ENCODE results near the gene AP2A2. TPM values are rescaled to one million over a fixed set of nuclear protein-coding genes. Genes with fewer than 3 reads are reported as not detected.

AP2A2 gene
- total and polyA plus RNA-seq, 2 donors (not counting 1 experiment from before 2014, with no cell fraction given), result 53.1 to 57.0 TPM

DNA sequence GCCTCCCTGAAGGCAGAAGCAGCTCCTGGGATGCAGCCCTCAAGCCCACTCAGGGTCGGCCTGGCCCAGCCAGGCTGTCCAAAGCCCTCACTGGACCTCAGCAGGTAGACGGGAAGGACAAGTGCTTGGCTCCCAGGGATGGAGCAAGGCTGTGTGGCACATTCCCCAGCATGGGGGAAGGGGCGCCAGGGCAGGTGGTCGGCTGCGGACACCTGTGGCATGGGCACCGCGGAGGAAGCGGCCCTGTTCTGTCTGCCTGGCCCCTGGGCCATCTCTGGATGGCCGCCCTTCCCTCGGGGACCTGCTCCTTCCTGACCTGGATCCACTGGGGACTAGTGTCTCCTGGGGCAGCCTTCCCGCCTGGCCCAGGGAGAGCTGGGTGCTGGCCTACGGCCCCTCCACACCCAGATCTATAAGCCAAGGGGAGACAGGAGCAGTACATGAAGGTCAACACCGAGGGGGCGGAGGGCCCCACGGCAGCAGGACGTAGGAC, 41.0 kb upstream of the AP2A2 start:
- no peaks in the 10 kb centered on the region for H3K9me3 Mint-ChIP-seq (ENCODE audit: insufficient read depth)
- CTCF ChIA-PET, result no interaction called here
- H4K20me1 ChIP-seq (ENCODE audit: control insufficient read depth, insufficient read depth, low read length, poor library complexity, severe bottlenecking), result no peaks in the 10 kb centered on the region
- H3K4me1 Mint-ChIP-seq, result no peaks in the 10 kb centered on the region
- POLR2A ChIA-PET, result no interaction called here
- H3K27ac Mint-ChIP-seq, result no peak overlapping the region
- no peak for TF ChIP-seq EZH2 (IDR thresholded peaks at IDR 0.05; ENCODE audit: borderline replicate concordance, insufficient read depth, low read depth, low read length, poor library complexity, severe bottlenecking)
- TF ChIP-seq, protein P1, sequence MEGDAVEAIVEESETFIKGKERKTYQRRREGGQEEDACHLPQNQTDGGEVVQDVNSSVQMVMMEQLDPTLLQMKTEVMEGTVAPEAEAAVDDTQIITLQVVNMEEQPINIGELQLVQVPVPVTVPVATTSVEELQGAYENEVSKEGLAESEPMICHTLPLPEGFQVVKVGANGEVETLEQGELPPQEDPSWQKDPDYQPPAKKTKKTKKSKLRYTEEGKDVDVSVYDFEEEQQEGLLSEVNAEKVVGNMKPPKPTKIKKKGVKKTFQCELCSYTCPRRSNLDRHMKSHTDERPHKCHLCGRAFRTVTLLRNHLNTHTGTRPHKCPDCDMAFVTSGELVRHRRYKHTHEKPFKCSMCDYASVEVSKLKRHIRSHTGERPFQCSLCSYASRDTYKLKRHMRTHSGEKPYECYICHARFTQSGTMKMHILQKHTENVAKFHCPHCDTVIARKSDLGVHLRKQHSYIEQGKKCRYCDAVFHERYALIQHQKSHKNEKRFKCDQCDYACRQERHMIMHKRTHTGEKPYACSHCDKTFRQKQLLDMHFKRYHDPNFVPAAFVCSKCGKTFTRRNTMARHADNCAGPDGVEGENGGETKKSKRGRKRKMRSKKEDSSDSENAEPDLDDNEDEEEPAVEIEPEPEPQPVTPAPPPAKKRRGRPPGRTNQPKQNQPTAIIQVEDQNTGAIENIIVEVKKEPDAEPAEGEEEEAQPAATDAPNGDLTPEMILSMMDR (IDR thresholded peaks at IDR 0.05), result no peak
- ATAC-seq (ENCODE audit: low read depth) (no peak), DNase-seq (no peak)
- H3K36me3 ChIP-seq (replicated peaks in 1 of 2; ENCODE audit: control extremely low read depth in 1 of 2, control insufficient read depth in 1 of 2, extremely low read depth in 1 of 2, insufficient read depth in 2 of 2, low read length in 1 of 2), result peaks cover 0 to 19% of the 10 kb centered on the region in 2 experiments
- H2AFZ ChIP-seq (ENCODE audit: insufficient read depth, low read depth, low read length, poor library complexity, severe bottlenecking), result no peak overlapping the region
- no peak overlapping the region for H3K4me2 ChIP-seq (replicated peaks; ENCODE audit: low read depth, low read length, poor library complexity, severe bottlenecking)
- H3K9ac ChIP-seq (ENCODE audit: low read length), result no peak overlapping the region
- H3K79me2 ChIP-seq (ENCODE audit: control insufficient read depth, insufficient read depth, low read length), result no peaks in the 10 kb centered on the region
- no peaks in the 10 kb centered on the region for H3K9me3 ChIP-seq (ENCODE audit: control extremely low read depth in 1 of 3, control insufficient read depth in 2 of 3, insufficient read depth in 1 of 3, low read length in 2 of 3)
- H3K27me3 Mint-ChIP-seq, result no peaks in the 10 kb centered on the region
- H3K4me1 ChIP-seq (ENCODE audit: control insufficient read depth in 2 of 2, insufficient read depth in 2 of 2, low read length in 2 of 2), result no peaks in the 10 kb centered on the region
- WGBS (ENCODE audit: insufficient coverage), result 92% methylated on average over 14 of the region's 16 CpGs
- intact Hi-C loops (cut with micrococcal nuclease), result no loop called here
- no peak overlapping the region for H3K4me3 ChIP-seq (ENCODE audit: control extremely low read depth in 1 of 5, extremely low read depth in 1 of 5, insufficient read depth in 1 of 5, low read depth in 2 of 5, low read length in 4 of 5)
- H3K4me3 Mint-ChIP-seq, result no peak overlapping the region
- no peaks in the 10 kb centered on the region for H3K27me3 ChIP-seq (replicated peaks in 1 of 4; ENCODE audit: control extremely low read depth in 1 of 4, control insufficient read depth in 3 of 4, insufficient read depth in 4 of 4, low read length in 3 of 4)
- H3K27ac ChIP-seq (ENCODE audit: low read length in 2 of 2), result no peak overlapping the region

DNA sequence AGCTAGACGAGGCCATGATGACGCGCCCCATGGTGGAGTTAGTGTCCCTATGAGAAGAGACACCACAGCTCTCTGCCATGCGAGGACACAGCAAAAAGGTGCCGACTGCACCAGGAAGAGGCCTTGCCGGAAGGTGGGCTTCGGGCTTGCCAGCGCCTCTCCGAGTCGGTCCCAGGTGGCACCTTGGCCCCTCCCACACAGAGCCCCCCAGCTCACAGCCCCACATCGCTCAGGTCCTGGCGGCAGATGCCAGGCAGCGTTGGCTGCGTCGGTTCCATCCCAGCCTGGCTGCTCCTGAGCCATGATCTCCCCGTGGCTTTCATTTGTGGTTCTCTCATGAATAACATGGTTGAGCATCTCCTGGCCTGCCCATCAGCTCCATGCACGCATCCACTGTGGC, 39.1 kb upstream of the AP2A2 start:
- ATAC-seq (ENCODE audit: low read depth), result no peak
- Mint-ChIP-seq H3K27me3 (no peaks in the 10 kb centered on the region), H3K9me3 (ENCODE audit: insufficient read depth) (no peaks in the 10 kb centered on the region), H3K4me1 (no peaks in the 10 kb centered on the region), H3K4me3 (no peak overlapping the region), H3K27ac (no peak overlapping the region)
- Histone ChIP-seq H3K27me3 (replicated peaks in 1 of 4; ENCODE audit: control extremely low read depth in 1 of 4, control insufficient read depth in 3 of 4, insufficient read depth in 4 of 4, low read length in 3 of 4) (no peaks in the 10 kb centered on the region), H3K4me2 (replicated peaks; ENCODE audit: low read depth, low read length, poor library complexity, severe bottlenecking) (no peak overlapping the region), H3K4me3 (ENCODE audit: control extremely low read depth in 1 of 5, extremely low read depth in 1 of 5, insufficient read depth in 1 of 5, low read depth in 2 of 5, low read length in 4 of 5) (no peak overlapping the region), H3K36me3 (replicated peaks in 1 of 2; ENCODE audit: control extremely low read depth in 1 of 2, control insufficient read depth in 1 of 2, extremely low read depth in 1 of 2, insufficient read depth in 2 of 2, low read length in 1 of 2) (peaks cover 0 to 14% of the 10 kb centered on the region in 2 experiments), H2AFZ (ENCODE audit: insufficient read depth, low read depth, low read length, poor library complexity, severe bottlenecking) (no peak overlapping the region), H4K20me1 (ENCODE audit: control insufficient read depth, insufficient read depth, low read length, poor library complexity, severe bottlenecking) (no peaks in the 10 kb centered on the region), H3K4me1 (ENCODE audit: control insufficient read depth in 2 of 2, insufficient read depth in 2 of 2, low read length in 2 of 2) (no peaks in the 10 kb centered on the region), H3K9ac (ENCODE audit: low read length) (no peak overlapping the region), H3K27ac (ENCODE audit: low read length in 2 of 2) (no peak overlapping the region), H3K9me3 (ENCODE audit: control extremely low read depth in 1 of 3, control insufficient read depth in 2 of 3, insufficient read depth in 1 of 3, low read length in 2 of 3) (no peaks in the 10 kb centered on the region), H3K79me2 (ENCODE audit: control insufficient read depth, insufficient read depth, low read length) (no peaks in the 10 kb centered on the region)
- intact Hi-C loops (cut with micrococcal nuclease), result no loop called here
- over 99% methylated on average over 17 of the region's 17 CpGs for WGBS (ENCODE audit: insufficient coverage)
- CTCF ChIA-PET, result no interaction called here
- POLR2A ChIA-PET, result interaction anchor here (0.6 kb wide), 1 partner anchor 22 kb away, joined by 3 read pairs; no protein-coding TSS in a partner anchor
- TF ChIP-seq, protein P1 (IDR thresholded peaks at IDR 0.05), result no peak
- no peak for TF ChIP-seq EZH2 (IDR thresholded peaks at IDR 0.05; ENCODE audit: borderline replicate concordance, insufficient read depth, low read depth, low read length, poor library complexity, severe bottlenecking)
- DNase-seq, result no peak

Data from B cell (primary cell).